Measurements from ENCODE around the gene CNTNAP5. TPM values are rescaled to one million over a fixed set of nuclear protein-coding genes. Genes with fewer than 3 reads are reported as not detected.

Gene CNTNAP5
- total and polyA plus RNA-seq, 4 donors = not detected

DNA sequence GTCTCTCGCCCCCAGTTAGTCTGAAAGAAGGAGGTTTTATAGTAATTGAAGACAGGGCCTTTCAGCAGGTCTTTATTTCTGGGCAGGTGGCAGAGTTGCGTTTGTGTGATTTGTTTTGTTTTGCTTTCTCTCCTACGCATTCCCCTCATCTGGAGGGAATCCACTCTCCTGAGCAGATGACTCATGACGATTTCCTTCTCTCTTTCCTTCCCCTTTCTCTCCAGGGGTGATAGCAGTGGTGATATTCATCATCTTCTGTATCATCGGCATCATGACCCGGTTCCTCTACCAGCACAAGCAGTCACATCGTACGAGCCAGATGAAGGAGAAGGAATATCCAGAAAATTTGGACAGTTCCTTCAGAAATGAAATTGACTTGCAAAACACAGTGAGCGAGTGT, 888.8 kb downstream of the CNTNAP5 start:
- no peaks in the 10 kb centered on the region for H3K27me3 ChIP-seq (ENCODE audit: control insufficient read depth in 1 of 2, insufficient read depth in 2 of 2, low read length in 1 of 2)
- ATAC-seq (ENCODE audit: low FRiP score) (no peak), DNase-seq (no peak)
- no peak overlapping the region for H3K27ac ChIP-seq (ENCODE audit: low read depth in 1 of 2, low read length in 2 of 2)
- 46 to 67% methylated on average over 9 of the region's 9 CpGs for WGBS, 2 donors
- H3K4me3 ChIP-seq (ENCODE audit: low read length in 2 of 2) = no peak overlapping the region
- no peaks in the 10 kb centered on the region for H3K4me1 ChIP-seq (ENCODE audit: control insufficient read depth in 1 of 2, insufficient read depth in 2 of 2, low read length in 2 of 2)
- no peaks in the 10 kb centered on the region for H3K9me3 ChIP-seq (ENCODE audit: control insufficient read depth, low read length)
- no peaks in the 10 kb centered on the region for H3K36me3 ChIP-seq (ENCODE audit: control insufficient read depth in 1 of 2, insufficient read depth in 2 of 2, low read length in 1 of 2)
- intact Hi-C loops (cut with DNase I) = no loop called here

- WGBS, 2 donors = 90 to 91% methylated on average over 1 of the region's 1 CpG
- no peaks in the 10 kb centered on the region for H3K9me3 ChIP-seq (ENCODE audit: control insufficient read depth, low read length)
- DNase-seq = no peak
- ATAC-seq (ENCODE audit: low FRiP score) = no peak
- H3K27me3 ChIP-seq (ENCODE audit: control insufficient read depth in 1 of 2, insufficient read depth in 2 of 2, low read length in 1 of 2) = no peaks in the 10 kb centered on the region
- no peak overlapping the region for H3K4me3 ChIP-seq (ENCODE audit: low read length in 2 of 2)
- H3K36me3 ChIP-seq (ENCODE audit: control insufficient read depth in 1 of 2, insufficient read depth in 2 of 2, low read length in 1 of 2) = no peaks in the 10 kb centered on the region
- no peaks in the 10 kb centered on the region for H3K4me1 ChIP-seq (ENCODE audit: control insufficient read depth in 1 of 2, insufficient read depth in 2 of 2, low read length in 2 of 2)
- intact Hi-C loops (cut with DNase I) = no loop called here
- no peak overlapping the region for H3K27ac ChIP-seq (ENCODE audit: low read depth in 1 of 2, low read length in 2 of 2)
These were observed 890.5 kb downstream of the CNTNAP5 start for GRCh38 chr2:124915567-124915966.

- Histone ChIP-seq H3K4me3 (ENCODE audit: low read length in 2 of 2) (no peak overlapping the region), H3K4me1 (ENCODE audit: control insufficient read depth in 1 of 2, insufficient read depth in 2 of 2, low read length in 2 of 2) (no peaks in the 10 kb centered on the region), H3K27ac (ENCODE audit: low read depth in 1 of 2, low read length in 2 of 2) (no peak overlapping the region), H3K9me3 (ENCODE audit: control insufficient read depth, low read length) (no peaks in the 10 kb centered on the region), H3K36me3 (ENCODE audit: control insufficient read depth in 1 of 2, insufficient read depth in 2 of 2, low read length in 1 of 2) (no peaks in the 10 kb centered on the region), H3K27me3 (ENCODE audit: control insufficient read depth in 1 of 2, insufficient read depth in 2 of 2, low read length in 1 of 2) (no peaks in the 10 kb centered on the region)
- DNase-seq = no peak
- intact Hi-C loops (cut with DNase I) = no loop called here
- 86 to 100% methylated on average over 2 of the region's 2 CpGs for WGBS, 2 donors
- no peak for ATAC-seq (ENCODE audit: low FRiP score)
These were observed 894.2 kb downstream of the CNTNAP5 start for GRCh38 chr2:124919296-124919695.

DNA sequence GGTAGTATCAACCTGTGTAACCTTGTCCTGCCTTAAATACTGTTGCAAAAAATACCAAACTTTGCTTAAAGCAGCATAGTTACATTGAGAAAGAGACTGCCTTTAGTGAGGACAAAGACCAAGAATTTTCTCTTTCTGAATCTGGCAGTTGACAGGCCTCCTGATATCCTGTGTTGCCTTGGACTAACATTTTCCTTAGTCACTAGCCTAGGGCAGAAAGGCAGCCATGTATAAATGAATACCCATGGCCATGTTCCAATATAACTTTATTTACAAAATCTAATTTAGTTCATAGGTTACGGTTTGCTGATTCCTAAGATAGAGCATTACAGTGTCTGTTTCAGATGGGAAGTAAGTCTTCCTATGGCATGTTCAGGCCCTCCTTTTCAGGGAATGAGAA, 895.4 kb downstream of the CNTNAP5 start:
- Histone ChIP-seq H3K9me3 (ENCODE audit: control insufficient read depth, low read length) (no peaks in the 10 kb centered on the region), H3K27me3 (ENCODE audit: control insufficient read depth in 1 of 2, insufficient read depth in 2 of 2, low read length in 1 of 2) (no peaks in the 10 kb centered on the region), H3K4me1 (ENCODE audit: control insufficient read depth in 1 of 2, insufficient read depth in 2 of 2, low read length in 2 of 2) (no peaks in the 10 kb centered on the region), H3K36me3 (ENCODE audit: control insufficient read depth in 1 of 2, insufficient read depth in 2 of 2, low read length in 1 of 2) (no peaks in the 10 kb centered on the region), H3K4me3 (ENCODE audit: low read length in 2 of 2) (no peak overlapping the region), H3K27ac (ENCODE audit: low read depth in 1 of 2, low read length in 2 of 2) (no peak overlapping the region)
- DNase-seq (no peak), ATAC-seq (ENCODE audit: low FRiP score) (no peak)
- intact Hi-C loops (cut with DNase I) = no loop called here
- 77 to 81% methylated on average over 1 of the region's 1 CpG for whole genome bisulfite sequencing, 2 donors

- Histone ChIP-seq H3K36me3 (ENCODE audit: control insufficient read depth in 1 of 2, insufficient read depth in 2 of 2, low read length in 1 of 2) (no peaks in the 10 kb centered on the region), H3K27me3 (ENCODE audit: control insufficient read depth in 1 of 2, insufficient read depth in 2 of 2, low read length in 1 of 2) (no peaks in the 10 kb centered on the region), H3K27ac (ENCODE audit: low read depth in 1 of 2, low read length in 2 of 2) (no peak overlapping the region), H3K4me3 (ENCODE audit: low read length in 2 of 2) (no peak overlapping the region), H3K4me1 (ENCODE audit: control insufficient read depth in 1 of 2, insufficient read depth in 2 of 2, low read length in 2 of 2) (no peaks in the 10 kb centered on the region), H3K9me3 (ENCODE audit: control insufficient read depth, low read length) (no peaks in the 10 kb centered on the region)
- WGBS, 2 donors = 77 to 81% methylated on average over 5 of the region's 5 CpGs
- ATAC-seq (ENCODE audit: low FRiP score) (no peak), DNase-seq (no peak)
- intact Hi-C loops (cut with DNase I) = no loop called here
These were observed 896.1 kb downstream of the CNTNAP5 start for GRCh38 chr2:124921191-124921590.

DNA sequence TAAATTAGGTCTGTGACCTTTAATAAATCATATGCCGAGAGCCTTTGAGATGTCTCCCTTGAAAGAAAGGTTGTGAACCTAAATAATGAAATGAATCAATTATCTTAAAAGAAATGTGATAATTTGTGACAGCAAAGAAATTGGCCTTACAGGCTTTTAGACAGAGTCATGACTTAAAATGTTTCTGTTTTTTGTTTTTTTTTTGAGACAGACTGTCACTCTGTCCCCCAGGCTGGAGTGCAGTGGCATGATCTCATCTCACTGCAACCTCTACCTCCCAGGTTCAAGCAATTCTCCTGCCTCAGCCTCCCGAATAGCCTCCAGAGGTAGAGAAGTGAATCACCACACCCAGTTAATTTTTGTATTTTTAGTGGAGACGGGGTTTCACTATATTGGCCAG, 898.0 kb downstream of the CNTNAP5 start:
- no peak overlapping the region for H3K27ac ChIP-seq (ENCODE audit: low read depth in 1 of 2, low read length in 2 of 2)
- peaks cover 0 to 1% of the 10 kb centered on the region in 2 donors for H3K4me1 ChIP-seq (ENCODE audit: control insufficient read depth in 1 of 2, insufficient read depth in 2 of 2, low read length in 2 of 2)
- WGBS, 2 donors = 82 to 89% methylated on average over 3 of the region's 3 CpGs
- intact Hi-C loops (cut with DNase I) = no loop called here
- H3K36me3 ChIP-seq (ENCODE audit: control insufficient read depth in 1 of 2, insufficient read depth in 2 of 2, low read length in 1 of 2) = no peaks in the 10 kb centered on the region
- no peak for ATAC-seq (ENCODE audit: low FRiP score)
- H3K4me3 ChIP-seq (ENCODE audit: low read length in 2 of 2) = no peak overlapping the region
- no peaks in the 10 kb centered on the region for H3K27me3 ChIP-seq (ENCODE audit: control insufficient read depth in 1 of 2, insufficient read depth in 2 of 2, low read length in 1 of 2)
- no peak for DNase-seq
- H3K9me3 ChIP-seq (ENCODE audit: control insufficient read depth, low read length) = no peaks in the 10 kb centered on the region

- no peak overlapping the region for H3K4me3 ChIP-seq (ENCODE audit: low read length in 2 of 2)
- no peak for DNase-seq
- intact Hi-C loops (cut with DNase I) = no loop called here
- no peaks in the 10 kb centered on the region for H3K36me3 ChIP-seq (ENCODE audit: control insufficient read depth in 1 of 2, insufficient read depth in 2 of 2, low read length in 1 of 2)
- WGBS, 2 donors = 74 to 77% methylated on average over 1 of the region's 1 CpG
- H3K9me3 ChIP-seq (ENCODE audit: control insufficient read depth, low read length) = no peaks in the 10 kb centered on the region
- H3K27ac ChIP-seq (ENCODE audit: low read depth in 1 of 2, low read length in 2 of 2) = no peak overlapping the region
- ATAC-seq (ENCODE audit: low FRiP score) = no peak
- H3K27me3 ChIP-seq (ENCODE audit: control insufficient read depth in 1 of 2, insufficient read depth in 2 of 2, low read length in 1 of 2) = no peaks in the 10 kb centered on the region
- H3K4me1 ChIP-seq (ENCODE audit: control insufficient read depth in 1 of 2, insufficient read depth in 2 of 2, low read length in 2 of 2) = no peaks in the 10 kb centered on the region
These were observed 908.8 kb downstream of the CNTNAP5 start for GRCh38 chr2:124933883-124934282.

DNA sequence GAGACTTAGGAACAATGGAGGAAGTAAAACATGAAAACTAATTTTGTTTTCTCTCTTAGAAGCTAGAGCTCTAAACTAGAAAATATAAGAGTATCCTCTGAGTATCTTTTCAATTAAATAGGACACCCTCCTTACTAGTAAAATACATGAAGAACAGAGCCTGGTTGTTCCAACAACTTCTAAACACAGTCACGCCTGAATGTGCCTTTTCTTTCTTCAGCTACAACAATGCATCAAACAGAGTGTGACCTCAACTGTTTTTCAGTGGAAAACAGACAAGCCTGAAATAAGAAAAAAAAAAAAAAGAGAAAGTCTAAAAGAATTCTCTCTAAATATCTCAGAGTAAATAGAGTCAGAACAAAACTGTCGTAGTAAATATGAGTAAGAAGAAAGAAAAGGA, 928.8 kb downstream of the CNTNAP5 start:
- DNase-seq (no peak), ATAC-seq (ENCODE audit: low FRiP score) (no peak)
- 58 to 69% methylated on average over 2 of the region's 2 CpGs for WGBS, 2 donors
- Histone ChIP-seq H3K36me3 (ENCODE audit: control insufficient read depth in 1 of 2, insufficient read depth in 2 of 2, low read length in 1 of 2) (no peaks in the 10 kb centered on the region), H3K4me1 (ENCODE audit: control insufficient read depth in 1 of 2, insufficient read depth in 2 of 2, low read length in 2 of 2) (no peaks in the 10 kb centered on the region), H3K9me3 (ENCODE audit: control insufficient read depth, low read length) (no peaks in the 10 kb centered on the region), H3K4me3 (ENCODE audit: low read length in 2 of 2) (no peak overlapping the region), H3K27me3 (ENCODE audit: control insufficient read depth in 1 of 2, insufficient read depth in 2 of 2, low read length in 1 of 2) (no peaks in the 10 kb centered on the region), H3K27ac (ENCODE audit: low read depth in 1 of 2, low read length in 2 of 2) (no peak overlapping the region)
- intact Hi-C loops (cut with DNase I) = no loop called here

DNA sequence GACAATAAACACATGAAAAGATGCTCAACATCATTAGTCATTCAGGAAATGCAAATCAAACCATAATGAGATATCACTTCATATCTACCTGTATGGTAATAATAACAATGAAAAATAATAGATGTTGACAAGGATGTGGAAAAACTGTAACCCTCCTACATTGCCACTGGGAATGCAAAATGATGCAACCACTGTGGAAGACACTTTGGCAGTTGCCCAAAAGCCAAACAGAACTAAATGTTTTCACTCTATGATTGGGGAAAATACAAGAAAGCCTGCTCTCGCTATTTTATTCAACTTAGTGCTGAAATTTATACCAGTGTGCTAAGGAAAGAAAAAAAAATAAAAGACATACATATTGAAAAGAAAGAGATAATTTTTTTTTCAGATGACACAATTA, 934.5 kb downstream of the CNTNAP5 start:
- no peak for ATAC-seq (ENCODE audit: low FRiP score)
- 66 to 67% methylated on average over 1 of the region's 1 CpG for WGBS, 2 donors
- DNase-seq = no peak

More for the DNA sequence above, 934.5 kb downstream of the CNTNAP5 start:
- intact Hi-C loops (cut with DNase I) = no loop called here
- Histone ChIP-seq H3K27ac (ENCODE audit: low read depth in 1 of 2, low read length in 2 of 2) (no peak overlapping the region), H3K9me3 (ENCODE audit: control insufficient read depth, low read length) (no peaks in the 10 kb centered on the region), H3K4me3 (ENCODE audit: low read length in 2 of 2) (no peak overlapping the region), H3K27me3 (ENCODE audit: control insufficient read depth in 1 of 2, insufficient read depth in 2 of 2, low read length in 1 of 2) (no peaks in the 10 kb centered on the region), H3K36me3 (ENCODE audit: control insufficient read depth in 1 of 2, insufficient read depth in 2 of 2, low read length in 1 of 2) (no peaks in the 10 kb centered on the region), H3K4me1 (ENCODE audit: control insufficient read depth in 1 of 2, insufficient read depth in 2 of 2, low read length in 2 of 2) (no peaks in the 10 kb centered on the region)
